ENCODE measurements around the gene PRIMA1. TPM values are rescaled to one million over a fixed set of nuclear protein-coding genes. Genes with fewer than 3 reads are reported as not detected.

The PRIMA1 gene
- polyA plus RNA-seq, 3 donors = not detected

- H3K4me3 ChIP-seq (replicated peaks in 1 of 3; ENCODE audit: low read depth in 2 of 3, low read length in 3 of 3) = no peak overlapping the region
- no peak for TF ChIP-seq CTCF (IDR thresholded peaks at IDR 0.05)
- no peak overlapping the region for H3K4me2 ChIP-seq (replicated peaks; ENCODE audit: extremely low read depth, low read length, poor library complexity, severe bottlenecking)
- no peaks in the 10 kb centered on the region for H3K27me3 ChIP-seq (ENCODE audit: control insufficient read depth in 2 of 2, insufficient read depth in 2 of 2, low read length in 2 of 2)
- no peaks in the 10 kb centered on the region for H3K4me1 ChIP-seq (ENCODE audit: control insufficient read depth in 1 of 2, insufficient read depth in 2 of 2, low read length in 2 of 2)
- H3K36me3 Mint-ChIP-seq = no peaks in the 10 kb centered on the region
- no peak overlapping the region for H2AFZ ChIP-seq (ENCODE audit: insufficient read depth, low read depth, low read length, poor library complexity, severe bottlenecking)
- no peaks in the 10 kb centered on the region for H3K4me1 Mint-ChIP-seq
- H4K20me1 ChIP-seq (ENCODE audit: insufficient read depth, low read length) = no peaks in the 10 kb centered on the region
- H3K27ac ChIP-seq (ENCODE audit: low read depth in 1 of 2, low read length in 2 of 2) = no peak overlapping the region
- intact Hi-C loops (cut with micrococcal nuclease) = no loop called here
- no peak overlapping the region for H3K27ac Mint-ChIP-seq
- no peak overlapping the region for H3K9ac ChIP-seq (ENCODE audit: insufficient read depth, low read length, poor library complexity, severe bottlenecking)
- H3K4me3 Mint-ChIP-seq = no peak overlapping the region
- H3K79me2 ChIP-seq (ENCODE audit: insufficient read depth, low read length) = no peaks in the 10 kb centered on the region
- peaks cover 0 to 7% (median 4%) of the 10 kb centered on the region in 3 donors for H3K27me3 Mint-ChIP-seq (ENCODE audit: low read depth in 3 of 3)
- no peaks in the 10 kb centered on the region for H3K9me3 ChIP-seq (replicated peaks in 1 of 2; ENCODE audit: control insufficient read depth in 1 of 2, insufficient read depth in 1 of 2, low read length in 2 of 2)
- no peaks in the 10 kb centered on the region for H3K36me3 ChIP-seq (replicated peaks in 1 of 2; ENCODE audit: control insufficient read depth in 1 of 2, insufficient read depth in 2 of 2, low read length in 2 of 2)
- WGBS (ENCODE audit: insufficient coverage) = 93% methylated on average over 2 of the region's 5 CpGs
- DNase-seq = no peak
- no peaks in the 10 kb centered on the region for H3K9me3 Mint-ChIP-seq
Measured at GRCh38 chr14:93708800-93709199, 79.5 kb downstream of the PRIMA1 start.

- H3K36me3 ChIP-seq (replicated peaks in 1 of 2; ENCODE audit: control insufficient read depth in 1 of 2, insufficient read depth in 2 of 2, low read length in 2 of 2) = no peaks in the 10 kb centered on the region
- no peaks in the 10 kb centered on the region for H3K36me3 Mint-ChIP-seq
- H3K9me3 ChIP-seq (replicated peaks in 1 of 2; ENCODE audit: control insufficient read depth in 1 of 2, insufficient read depth in 1 of 2, low read length in 2 of 2) = no peaks in the 10 kb centered on the region
- no peak overlapping the region for H3K4me3 ChIP-seq (replicated peaks in 1 of 3; ENCODE audit: low read depth in 2 of 3, low read length in 3 of 3)
- H3K4me1 Mint-ChIP-seq = no peaks in the 10 kb centered on the region
- no peak overlapping the region for H3K4me2 ChIP-seq (replicated peaks; ENCODE audit: extremely low read depth, low read length, poor library complexity, severe bottlenecking)
- no peak overlapping the region for H3K9ac ChIP-seq (ENCODE audit: insufficient read depth, low read length, poor library complexity, severe bottlenecking)
- DNase-seq = no peak
- no peaks in the 10 kb centered on the region for H4K20me1 ChIP-seq (ENCODE audit: insufficient read depth, low read length)
- TF ChIP-seq CTCF (IDR thresholded peaks at IDR 0.05) = no peak
- H3K27ac ChIP-seq (ENCODE audit: low read depth in 1 of 2, low read length in 2 of 2) = no peak overlapping the region
- no peaks in the 10 kb centered on the region for H3K27me3 ChIP-seq (ENCODE audit: control insufficient read depth in 2 of 2, insufficient read depth in 2 of 2, low read length in 2 of 2)
- no peak overlapping the region for H3K27ac Mint-ChIP-seq
- H3K79me2 ChIP-seq (ENCODE audit: insufficient read depth, low read length) = no peaks in the 10 kb centered on the region
- H3K27me3 Mint-ChIP-seq (ENCODE audit: low read depth in 3 of 3) = peaks cover 0 to 5% (median 4%) of the 10 kb centered on the region in 3 donors
- H3K4me1 ChIP-seq (ENCODE audit: control insufficient read depth in 1 of 2, insufficient read depth in 2 of 2, low read length in 2 of 2) = no peaks in the 10 kb centered on the region
- H2AFZ ChIP-seq (ENCODE audit: insufficient read depth, low read depth, low read length, poor library complexity, severe bottlenecking) = no peak overlapping the region
- H3K9me3 Mint-ChIP-seq = peaks cover 0 to under 1% (median 0%) of the 10 kb centered on the region in 7 donors
- intact Hi-C loops (cut with micrococcal nuclease) = no loop called here
- no peak overlapping the region for H3K4me3 Mint-ChIP-seq
- WGBS (ENCODE audit: insufficient coverage) = 98% methylated on average over 5 of the region's 6 CpGs
Measured at GRCh38 chr14:93708311-93708734, 80.0 kb downstream of the PRIMA1 start.
